Panc1 (cell line): Measurements from ENCODE around the gene TTC28. TPM values are rescaled to one million over a fixed set of nuclear protein-coding genes. Genes with fewer than 3 reads are reported as not detected.

Source experiments
- ATAC-seq: fragments of 200-7000 bp; cut with Tn5 transposase; 2 replicates; pipeline ENCODE4 v1.9.1; 2020; ENCODE audit warnings: mild to moderate bottlenecking, moderate library complexity
- BruUV-seq: library from RNA; stranded (reverse); fragments of 400-500 nt; replicated peaks from 2 replicates; lab custom pipeline; 2021; lab: Mats Ljungman, UMichigan
- CTCF ChIA-PET: fragments of 300-600 bp; sonication (Branson Sonifier 250); formaldehyde crosslinking; loops from one replicate; lab custom pipeline; 2022; ENCODE audit warnings: antibody characterized with exemption; lab: Charles Lee
- POLR2A ChIA-PET: fragments of 300-600 bp; sonication (Branson Sonifier 250); formaldehyde crosslinking; loops from one replicate; lab custom pipeline; 2022; ENCODE audit warnings: antibody characterized with exemption; lab: Charles Lee
- DNase-seq: peaks from one replicate; pipeline ENCODE4 v3.0.0-alpha.2; 2010; ENCODE audit warnings: low read depth, low spot score
- H3K27ac ChIP-seq: 2 replicates; pipeline ENCODE4 v1.5.1; 2011; ENCODE audit warnings: mild to moderate bottlenecking, low read length, inconsistent platforms
- H3K27me3 ChIP-seq: fragments of 200-500 bp; sonication (Bioruptor generic); 2 replicates; pipeline ENCODE4 v1.6.0; 2014; ENCODE audit warnings: low read length, inconsistent platforms; ENCODE audit not compliant: control insufficient read depth, insufficient read depth
- H3K36me3 ChIP-seq: fragments of 200-500 bp; sonication (Bioruptor generic); 2 replicates; pipeline ENCODE4 v1.5.1; 2014; ENCODE audit warnings: inconsistent platforms, mild to moderate bottlenecking, low read length, moderate library complexity; ENCODE audit not compliant: control insufficient read depth, insufficient read depth
- H3K4me1 ChIP-seq: 2 replicates; pipeline ENCODE4 v1.5.1; 2011; ENCODE audit warnings: inconsistent platforms, mild to moderate bottlenecking, low read length, moderate library complexity; ENCODE audit not compliant: control insufficient read depth, insufficient read depth
- H3K4me3 ChIP-seq, 2 experiments: 2 replicates each; pipeline ENCODE4 v1.5.1; 2011 to 2012; ENCODE audit warnings: low read depth in 2 of 2, low read length in 2 of 2, mild to moderate bottlenecking in 2 of 2, inconsistent platforms in 1 of 2, moderate library complexity in 1 of 2
- H3K9me3 ChIP-seq: fragments of 200-500 bp; sonication (Bioruptor generic); 2 replicates; pipeline ENCODE4 v1.5.1; 2014; ENCODE audit warnings: low read depth, mild to moderate bottlenecking, inconsistent platforms, low read length, moderate library complexity; ENCODE audit not compliant: control insufficient read depth, insufficient read depth
- POLR2AphosphoS5 ChIP-seq: IDR thresholded peaks from 2 replicates; pipeline ENCODE4 v1.6.1; 2012; ENCODE audit warnings: mild to moderate bottlenecking, low read depth, low read length, moderate library complexity
- SIN3A ChIP-seq: IDR thresholded peaks from 2 replicates; pipeline ENCODE4 v1.6.1; 2012; ENCODE audit warnings: low read depth, mild to moderate bottlenecking, low read length, moderate library complexity, borderline replicate concordance; ENCODE audit not compliant: insufficient read depth
- TCF7L2 ChIP-seq: IDR thresholded peaks from 2 replicates; pipeline ENCODE4 v1.6.1; 2011; ENCODE audit warnings: mild to moderate bottlenecking, low read depth, low read length, inconsistent platforms
- in situ Hi-C: cut with HindIII; loops from 2 replicates; pipeline ENCODE4 v1.10.0; 2016; ENCODE audit warnings: low sequenced_read_pairs, low pct_unique_long_range_greater_than_20kb
- intact Hi-C: fragments of 100-400 bp; cut with micrococcal nuclease; formaldehyde crosslinking; loops from one replicate; pipeline ENCODE4 v1.10.0; 2022; ENCODE audit not compliant: unreplicated experiment
- total RNA-seq: library from RNA; stranded (reverse); gene quantifications from one replicate; pipeline ENCODE4 v1.2.1, GENCODE V29; 2021; ENCODE audit not compliant: unreplicated experiment
- TF ChIP-seq, protein P1 (sequence below): fragments of 450-650 bp; IDR thresholded peaks from 2 replicates; pipeline ENCODE4 v1.5.1; 2017; ENCODE audit warnings: mild to moderate bottlenecking
- TF ChIP-seq, protein P2 (sequence below), 2 experiments: IDR thresholded peaks; 2 replicates each; pipeline ENCODE4 v1.6.1; 2011 to 2012; ENCODE audit warnings: low read depth in 2 of 2, control low read depth in 1 of 2, low read length in 1 of 2, mild to moderate bottlenecking in 1 of 2, moderate library complexity in 1 of 2; ENCODE audit not compliant: insufficient read depth in 1 of 2

TTC28 gene
- total RNA-seq, 1 experiment from 2014 or later = 24.8 TPM

DNA sequence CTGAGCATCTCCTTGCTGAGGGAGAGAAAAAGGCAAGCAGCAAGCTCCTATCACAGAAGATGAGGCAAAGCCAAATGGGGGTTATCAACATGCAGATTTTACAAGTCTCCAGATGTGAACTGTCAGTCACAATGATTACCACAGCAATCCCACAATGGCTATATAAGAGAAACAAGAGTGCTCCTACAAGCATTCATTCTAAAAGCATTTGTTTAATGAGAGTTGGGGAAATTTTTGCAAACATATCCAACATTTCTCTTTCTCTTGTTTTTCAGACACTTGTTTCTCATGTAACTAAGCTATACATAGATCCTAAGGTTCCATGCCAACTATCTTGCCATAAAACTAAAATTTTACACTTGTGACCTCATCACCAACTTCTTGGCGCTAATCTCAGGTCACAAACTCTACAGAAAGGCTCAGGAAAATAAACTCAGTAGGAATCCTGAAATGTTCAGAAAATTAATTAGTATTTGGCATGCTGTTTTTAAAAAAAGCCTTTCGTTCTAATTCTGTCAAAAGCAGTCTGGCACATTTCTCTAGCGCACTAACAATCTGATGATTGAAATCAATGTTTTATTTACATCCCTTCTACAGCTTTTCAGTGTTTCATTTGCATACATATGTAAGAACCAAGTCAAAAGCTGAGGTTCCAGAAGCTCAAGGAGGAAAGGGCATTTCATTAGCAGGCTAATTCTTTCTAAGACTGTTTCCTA lies 199.5 kb downstream of the TTC28 start:
- H3K27ac ChIP-seq = no peak overlapping the region
- ChIA-PET POLR2A (interaction anchor here (0.6 kb wide), 1 partner anchor 22 kb away, joined by 5 read pairs; no protein-coding TSS in a partner anchor), CTCF (no interaction called here)
- no peak overlapping the region for H3K4me3 ChIP-seq
- no peaks in the 10 kb centered on the region for H3K36me3 ChIP-seq
- H3K27me3 ChIP-seq = no peaks in the 10 kb centered on the region
- no TSS peak for BruUV-seq
- H3K9me3 ChIP-seq = no peaks in the 10 kb centered on the region
- DNase-seq (no peak), ATAC-seq (no peak)
- no peaks in the 10 kb centered on the region for H3K4me1 ChIP-seq
- in situ Hi-C loops = no loop called here
- TF ChIP-seq, protein P1, sequence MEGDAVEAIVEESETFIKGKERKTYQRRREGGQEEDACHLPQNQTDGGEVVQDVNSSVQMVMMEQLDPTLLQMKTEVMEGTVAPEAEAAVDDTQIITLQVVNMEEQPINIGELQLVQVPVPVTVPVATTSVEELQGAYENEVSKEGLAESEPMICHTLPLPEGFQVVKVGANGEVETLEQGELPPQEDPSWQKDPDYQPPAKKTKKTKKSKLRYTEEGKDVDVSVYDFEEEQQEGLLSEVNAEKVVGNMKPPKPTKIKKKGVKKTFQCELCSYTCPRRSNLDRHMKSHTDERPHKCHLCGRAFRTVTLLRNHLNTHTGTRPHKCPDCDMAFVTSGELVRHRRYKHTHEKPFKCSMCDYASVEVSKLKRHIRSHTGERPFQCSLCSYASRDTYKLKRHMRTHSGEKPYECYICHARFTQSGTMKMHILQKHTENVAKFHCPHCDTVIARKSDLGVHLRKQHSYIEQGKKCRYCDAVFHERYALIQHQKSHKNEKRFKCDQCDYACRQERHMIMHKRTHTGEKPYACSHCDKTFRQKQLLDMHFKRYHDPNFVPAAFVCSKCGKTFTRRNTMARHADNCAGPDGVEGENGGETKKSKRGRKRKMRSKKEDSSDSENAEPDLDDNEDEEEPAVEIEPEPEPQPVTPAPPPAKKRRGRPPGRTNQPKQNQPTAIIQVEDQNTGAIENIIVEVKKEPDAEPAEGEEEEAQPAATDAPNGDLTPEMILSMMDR = no peak
- TF ChIP-seq TCF7L2 = no peak
- intact Hi-C loops = no loop called here

DNA sequence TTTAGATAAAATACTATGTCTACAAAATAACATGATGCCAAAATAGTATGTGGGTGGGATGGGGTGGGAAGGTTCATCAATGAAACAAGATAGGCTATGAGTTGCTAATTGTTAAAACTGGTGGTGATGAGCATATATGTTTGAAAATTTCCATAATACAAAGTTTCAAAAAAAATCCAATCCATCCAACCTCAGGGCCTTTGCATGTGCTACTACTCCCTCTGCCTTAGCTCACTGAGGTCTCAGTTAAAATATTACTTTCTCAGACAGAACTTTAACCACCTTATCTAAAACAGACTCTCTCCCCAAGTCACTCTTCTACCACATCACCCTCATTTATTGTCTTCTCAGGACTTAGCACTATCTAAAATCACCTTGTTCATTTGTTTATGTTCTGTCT lies 201.1 kb downstream of the TTC28 start:
- POLR2A ChIA-PET = no interaction called here

More for the DNA sequence above, 201.1 kb downstream of the TTC28 start:
- Histone ChIP-seq H3K9me3 (no peaks in the 10 kb centered on the region), H3K36me3 (no peaks in the 10 kb centered on the region), H3K4me3 (no peak overlapping the region), H3K4me1 (no peaks in the 10 kb centered on the region), H3K27me3 (no peaks in the 10 kb centered on the region), H3K27ac (no peak overlapping the region)
- in situ Hi-C loops = no loop called here
- CTCF ChIA-PET = no interaction called here
- BruUV-seq = no TSS peak
- intact Hi-C loops = no loop called here
- no peak for TF ChIP-seq SIN3A
- no peak for TF ChIP-seq POLR2AphosphoS5
- TF ChIP-seq, protein P1 = no peak
- no peak for TF ChIP-seq TCF7L2
- TF ChIP-seq, protein P2, sequence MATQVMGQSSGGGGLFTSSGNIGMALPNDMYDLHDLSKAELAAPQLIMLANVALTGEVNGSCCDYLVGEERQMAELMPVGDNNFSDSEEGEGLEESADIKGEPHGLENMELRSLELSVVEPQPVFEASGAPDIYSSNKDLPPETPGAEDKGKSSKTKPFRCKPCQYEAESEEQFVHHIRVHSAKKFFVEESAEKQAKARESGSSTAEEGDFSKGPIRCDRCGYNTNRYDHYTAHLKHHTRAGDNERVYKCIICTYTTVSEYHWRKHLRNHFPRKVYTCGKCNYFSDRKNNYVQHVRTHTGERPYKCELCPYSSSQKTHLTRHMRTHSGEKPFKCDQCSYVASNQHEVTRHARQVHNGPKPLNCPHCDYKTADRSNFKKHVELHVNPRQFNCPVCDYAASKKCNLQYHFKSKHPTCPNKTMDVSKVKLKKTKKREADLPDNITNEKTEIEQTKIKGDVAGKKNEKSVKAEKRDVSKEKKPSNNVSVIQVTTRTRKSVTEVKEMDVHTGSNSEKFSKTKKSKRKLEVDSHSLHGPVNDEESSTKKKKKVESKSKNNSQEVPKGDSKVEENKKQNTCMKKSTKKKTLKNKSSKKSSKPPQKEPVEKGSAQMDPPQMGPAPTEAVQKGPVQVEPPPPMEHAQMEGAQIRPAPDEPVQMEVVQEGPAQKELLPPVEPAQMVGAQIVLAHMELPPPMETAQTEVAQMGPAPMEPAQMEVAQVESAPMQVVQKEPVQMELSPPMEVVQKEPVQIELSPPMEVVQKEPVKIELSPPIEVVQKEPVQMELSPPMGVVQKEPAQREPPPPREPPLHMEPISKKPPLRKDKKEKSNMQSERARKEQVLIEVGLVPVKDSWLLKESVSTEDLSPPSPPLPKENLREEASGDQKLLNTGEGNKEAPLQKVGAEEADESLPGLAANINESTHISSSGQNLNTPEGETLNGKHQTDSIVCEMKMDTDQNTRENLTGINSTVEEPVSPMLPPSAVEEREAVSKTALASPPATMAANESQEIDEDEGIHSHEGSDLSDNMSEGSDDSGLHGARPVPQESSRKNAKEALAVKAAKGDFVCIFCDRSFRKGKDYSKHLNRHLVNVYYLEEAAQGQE (IDR thresholded peaks at IDR 0.05; ENCODE audit: insufficient read depth in 1 of 2, low read depth in 2 of 2, low read length in 1 of 2) = no peak
- no peak for ATAC-seq
- no peak for DNase-seq
